Activated CD8-positive, alpha-beta T cell treated with anti-CD3 and anti-CD28 coated beads for 36 hours (primary cell): ENCODE measurements around the gene GAS1. TPM values are rescaled to one million over a fixed set of nuclear protein-coding genes. Genes with fewer than 3 reads are reported as not detected.

Experiments
- ATAC-seq: fragments of 200-7000 bp; cut with Tn5 transposase; one replicate; pipeline ENCODE4 v1.10.0; 2021; ENCODE audit warnings: mild to moderate bottlenecking, moderate library complexity
- CTCF ChIA-PET: fragments of 350-600 bp; sonication (Branson Sonifier 250); formaldehyde crosslinking; loops from one replicate; lab custom pipeline; 2021; ENCODE audit warnings: antibody characterized with exemption; lab: Charles Lee
- POLR2A ChIA-PET: fragments of 350-600 bp; sonication (Branson Sonifier 250); formaldehyde crosslinking; loops from one replicate; lab custom pipeline; 2021; ENCODE audit warnings: antibody characterized with exemption; lab: Charles Lee
- DNase-seq: peaks from one replicate; pipeline ENCODE4 v3.0.0-alpha.2; 2020
- H3K27ac Mint-ChIP-seq: one replicate; pipeline ENCODE4 v1.8.0; 2021; ENCODE audit warnings: mild to moderate bottlenecking, mixed read lengths
- H3K27me3 Mint-ChIP-seq: one replicate; pipeline ENCODE4 v1.8.0; 2021; ENCODE audit warnings: mixed read lengths
- H3K36me3 Mint-ChIP-seq: one replicate; pipeline ENCODE4 v1.8.0; 2021; ENCODE audit warnings: low read depth, mixed read lengths
- H3K4me1 Mint-ChIP-seq: one replicate; pipeline ENCODE4 v1.8.0; 2021; ENCODE audit warnings: low read depth, mixed read lengths
- H3K4me3 Mint-ChIP-seq: one replicate; pipeline ENCODE4 v1.8.0; 2021; ENCODE audit warnings: mild to moderate bottlenecking, moderate library complexity, mixed read lengths
- H3K9me3 Mint-ChIP-seq: one replicate; pipeline ENCODE4 v1.8.0; 2021; ENCODE audit warnings: mixed read lengths
- intact Hi-C: fragments of 100-400 bp; cut with micrococcal nuclease; formaldehyde crosslinking; loops from one replicate; pipeline ENCODE4 v1.10.0; 2022
- total RNA-seq, 2 experiments: library from RNA; stranded (reverse); gene quantifications; one replicate each; pipeline ENCODE4 v1.2.3, GENCODE V29; 2021
- TF ChIP-seq, protein P1 (sequence below): fragments of 200-600 bp; IDR thresholded peaks from one replicate; pipeline ENCODE4 v1.8.0; 2022; ENCODE audit warnings: antibody characterized with exemption, mild to moderate bottlenecking

Gene GAS1
- total RNA-seq, 2 experiments from 2014 or later: 0.11 TPM; not detected in 1

GRCh38 chr9:86990290-86990689 lies 43.0 kb upstream of the GAS1 start:
- Mint-ChIP-seq H3K27ac (no peak overlapping the region), H3K4me1 (no peaks in the 10 kb centered on the region), H3K4me3 (no peak overlapping the region), H3K36me3 (no peaks in the 10 kb centered on the region), H3K27me3 (peaks cover 16% of the 10 kb centered on the region), H3K9me3 (no peaks in the 10 kb centered on the region)
- TF ChIP-seq, protein P1, sequence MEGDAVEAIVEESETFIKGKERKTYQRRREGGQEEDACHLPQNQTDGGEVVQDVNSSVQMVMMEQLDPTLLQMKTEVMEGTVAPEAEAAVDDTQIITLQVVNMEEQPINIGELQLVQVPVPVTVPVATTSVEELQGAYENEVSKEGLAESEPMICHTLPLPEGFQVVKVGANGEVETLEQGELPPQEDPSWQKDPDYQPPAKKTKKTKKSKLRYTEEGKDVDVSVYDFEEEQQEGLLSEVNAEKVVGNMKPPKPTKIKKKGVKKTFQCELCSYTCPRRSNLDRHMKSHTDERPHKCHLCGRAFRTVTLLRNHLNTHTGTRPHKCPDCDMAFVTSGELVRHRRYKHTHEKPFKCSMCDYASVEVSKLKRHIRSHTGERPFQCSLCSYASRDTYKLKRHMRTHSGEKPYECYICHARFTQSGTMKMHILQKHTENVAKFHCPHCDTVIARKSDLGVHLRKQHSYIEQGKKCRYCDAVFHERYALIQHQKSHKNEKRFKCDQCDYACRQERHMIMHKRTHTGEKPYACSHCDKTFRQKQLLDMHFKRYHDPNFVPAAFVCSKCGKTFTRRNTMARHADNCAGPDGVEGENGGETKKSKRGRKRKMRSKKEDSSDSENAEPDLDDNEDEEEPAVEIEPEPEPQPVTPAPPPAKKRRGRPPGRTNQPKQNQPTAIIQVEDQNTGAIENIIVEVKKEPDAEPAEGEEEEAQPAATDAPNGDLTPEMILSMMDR: no peak
- POLR2A ChIA-PET: no interaction called here
- DNase-seq (no peak), ATAC-seq (no peak)
- intact Hi-C loops: no loop called here
- CTCF ChIA-PET: no interaction called here

GRCh38 chr9:86987900-86988299 lies 40.6 kb upstream of the GAS1 start:
- CTCF ChIA-PET: no interaction called here
- Mint-ChIP-seq H3K27ac (no peak overlapping the region), H3K36me3 (no peaks in the 10 kb centered on the region), H3K27me3 (peaks cover 13% of the 10 kb centered on the region), H3K4me3 (no peak overlapping the region), H3K4me1 (no peaks in the 10 kb centered on the region), H3K9me3 (no peaks in the 10 kb centered on the region)
- no peak for ATAC-seq
- DNase-seq: no peak
- intact Hi-C loops: no loop called here
- POLR2A ChIA-PET: no interaction called here
- TF ChIP-seq, protein P1: no peak

DNA sequence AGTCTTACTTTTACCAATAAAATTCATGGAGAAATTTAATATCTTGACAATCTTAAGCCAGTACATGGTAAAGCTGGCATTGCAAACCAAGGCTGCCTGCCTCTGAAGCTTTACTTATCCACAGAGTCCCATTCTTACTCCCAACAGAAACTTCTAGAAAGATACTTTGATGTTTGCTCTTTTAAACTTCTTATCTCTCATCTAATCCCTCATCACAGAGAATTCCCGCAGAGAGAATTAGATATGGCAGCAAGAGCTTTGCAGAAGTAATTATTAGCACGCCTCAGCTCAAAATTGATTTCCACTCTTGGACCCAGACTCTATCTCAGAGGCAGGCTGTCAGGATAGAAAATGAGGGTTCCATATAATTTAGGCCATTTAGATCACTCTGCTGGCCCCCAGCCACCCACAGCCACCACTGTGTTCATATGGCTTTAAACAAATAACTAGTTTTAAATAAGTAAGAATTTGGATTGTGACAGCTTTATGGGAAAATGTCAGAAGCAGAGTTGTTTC lies 37.9 kb upstream of the GAS1 start:
- Mint-ChIP-seq H3K4me1 (no peaks in the 10 kb centered on the region), H3K4me3 (no peak overlapping the region), H3K36me3 (no peaks in the 10 kb centered on the region), H3K27ac (no peak overlapping the region), H3K9me3 (no peaks in the 10 kb centered on the region), H3K27me3 (peaks cover 19% of the 10 kb centered on the region)
- ChIA-PET CTCF (no interaction called here), POLR2A (no interaction called here)
- DNase-seq (no peak), ATAC-seq (no peak)
- intact Hi-C loops: no loop called here
- TF ChIP-seq, protein P1: no peak

- DNase-seq (no peak), ATAC-seq (no peak)
- Mint-ChIP-seq H3K4me3 (no peak overlapping the region), H3K9me3 (no peaks in the 10 kb centered on the region), H3K4me1 (no peaks in the 10 kb centered on the region), H3K36me3 (no peaks in the 10 kb centered on the region), H3K27ac (no peak overlapping the region), H3K27me3 (peaks cover 17% of the 10 kb centered on the region)
- intact Hi-C loops: no loop called here
- CTCF ChIA-PET: no interaction called here
- POLR2A ChIA-PET: interaction anchor here (0.6 kb wide), 1 partner anchor 1550 kb away, joined by 3 read pairs; no protein-coding TSS in a partner anchor
- TF ChIP-seq, protein P1: no peak
Observed at GRCh38 chr9:86983620-86984259, 36.4 kb upstream of the GAS1 start.

DNA sequence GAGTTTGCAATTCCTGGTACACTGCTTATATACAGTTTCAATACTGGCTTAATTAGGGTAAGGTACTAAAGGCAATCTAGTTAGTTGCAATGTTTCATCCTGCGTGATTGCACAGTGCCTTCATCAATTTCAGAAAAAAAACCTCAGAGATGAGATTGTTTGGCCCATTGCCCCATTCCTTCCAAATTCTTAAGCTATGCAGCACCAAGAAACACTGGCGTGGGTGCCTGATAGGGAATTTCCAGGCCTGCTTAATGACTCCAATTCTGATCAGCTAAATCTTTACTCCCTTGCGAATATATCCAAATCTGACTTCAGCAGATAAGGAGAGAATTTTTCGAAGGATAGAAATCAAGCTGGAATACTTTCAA lies 35.9 kb upstream of the GAS1 start:
- DNase-seq (no peak), ATAC-seq (no peak)
- H3K4me3 Mint-ChIP-seq: no peak overlapping the region
- TF ChIP-seq, protein P1: no peak
- POLR2A ChIA-PET: interaction anchor here (0.6 kb wide), 1 partner anchor 1550 kb away, joined by 3 read pairs; no protein-coding TSS in a partner anchor
- H3K4me1 Mint-ChIP-seq: no peaks in the 10 kb centered on the region
- H3K27me3 Mint-ChIP-seq: peaks cover 17% of the 10 kb centered on the region
- CTCF ChIA-PET: no interaction called here
- no peaks in the 10 kb centered on the region for H3K36me3 Mint-ChIP-seq
- intact Hi-C loops: no loop called here
- no peak overlapping the region for H3K27ac Mint-ChIP-seq
- no peaks in the 10 kb centered on the region for H3K9me3 Mint-ChIP-seq
